ENCODE results near the gene UBXN6.

Gene UBXN6

DNA sequence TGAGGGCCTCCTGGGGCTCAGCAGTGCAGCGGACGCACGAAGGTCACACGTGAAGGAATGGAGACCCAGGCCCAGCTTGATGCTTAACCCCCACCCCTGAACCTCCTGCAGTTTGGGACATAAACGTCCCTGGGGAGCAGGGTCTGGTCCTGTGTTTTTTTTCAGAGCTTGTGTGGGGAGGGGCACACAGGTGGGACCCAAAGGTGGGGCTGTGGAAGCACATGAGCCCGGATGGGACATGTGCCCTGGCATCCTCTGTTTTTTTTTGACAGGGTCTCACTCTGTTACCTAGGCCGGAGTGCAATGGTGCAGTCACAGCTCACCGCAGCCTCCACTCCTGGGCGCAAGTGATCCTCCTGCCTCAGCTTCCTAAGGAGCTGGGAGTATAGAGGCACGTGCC is 20.5 kb downstream of the UBXN6 start:
- DNase-seq = no peak

DNA sequence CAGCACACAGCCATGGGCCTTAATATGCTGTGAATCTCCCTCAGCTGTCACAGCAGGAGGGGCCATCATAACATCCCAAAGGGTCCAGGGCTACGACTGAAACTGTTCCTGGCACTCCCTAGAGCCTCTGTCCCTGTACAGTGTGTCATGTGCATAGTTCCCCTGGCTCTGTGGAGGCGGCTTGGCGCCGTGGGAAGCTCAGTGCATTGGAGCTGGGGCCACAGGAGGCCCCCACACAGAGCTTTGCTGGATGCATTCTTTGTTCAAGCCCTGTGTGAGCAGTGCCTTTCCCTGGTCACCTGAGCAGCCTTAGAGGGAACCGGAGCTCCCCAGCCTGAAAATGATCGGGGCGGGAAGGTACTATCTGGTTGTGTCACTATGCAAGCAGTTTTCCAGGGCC is 21.4 kb downstream of the UBXN6 start:
- DNase-seq = no peak

DNA sequence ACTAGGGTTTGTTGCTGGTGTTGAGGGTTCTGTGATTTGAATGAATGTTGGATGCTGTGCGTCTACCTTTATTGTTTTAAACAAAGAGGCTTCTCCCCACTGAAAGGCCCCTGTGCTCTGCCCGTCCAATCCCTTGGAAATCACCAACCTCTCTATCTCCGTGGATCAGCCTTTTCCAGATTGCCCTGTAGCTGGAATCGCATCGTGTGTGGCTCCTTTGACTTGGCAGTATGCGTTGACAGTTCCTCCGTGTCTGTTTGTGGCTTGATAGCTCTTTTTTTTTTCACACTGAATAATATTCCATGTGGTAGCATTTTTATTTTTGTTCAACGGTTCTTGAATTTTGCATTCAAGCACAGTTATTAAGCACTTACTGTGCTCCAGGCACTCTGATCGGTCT is 23.2 kb downstream of the UBXN6 start:
- no peak for DNase-seq

DNA sequence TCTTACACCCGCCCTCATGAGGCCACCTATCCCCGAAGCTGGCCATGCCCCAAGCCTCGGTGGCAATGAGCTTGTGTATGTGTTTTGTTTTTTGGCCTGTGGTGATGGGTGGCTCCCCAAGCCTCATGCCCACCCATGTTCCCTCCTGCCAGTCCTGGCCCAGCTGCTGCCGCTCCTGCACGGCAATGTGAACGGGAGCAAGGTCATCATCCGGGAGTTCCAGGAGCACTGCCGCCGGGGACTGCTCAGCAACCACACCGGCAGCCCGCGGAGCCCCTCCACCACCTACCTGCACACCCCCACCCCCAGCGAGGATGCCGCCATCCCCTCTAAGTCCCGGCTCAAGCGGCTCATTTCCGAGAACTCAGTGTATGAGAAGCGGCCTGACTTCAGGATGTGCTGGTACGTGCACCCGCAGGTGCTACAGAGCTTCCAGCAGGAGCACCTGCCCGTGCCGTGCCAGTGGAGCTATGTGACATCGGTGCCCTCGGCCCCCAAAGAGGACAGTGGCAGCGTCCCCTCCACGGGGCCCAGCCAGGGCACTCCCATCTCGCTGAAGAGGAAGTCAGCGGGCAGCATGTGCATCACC is 24.6 kb downstream of the UBXN6 start:
- DNase-seq = no peak

DNA sequence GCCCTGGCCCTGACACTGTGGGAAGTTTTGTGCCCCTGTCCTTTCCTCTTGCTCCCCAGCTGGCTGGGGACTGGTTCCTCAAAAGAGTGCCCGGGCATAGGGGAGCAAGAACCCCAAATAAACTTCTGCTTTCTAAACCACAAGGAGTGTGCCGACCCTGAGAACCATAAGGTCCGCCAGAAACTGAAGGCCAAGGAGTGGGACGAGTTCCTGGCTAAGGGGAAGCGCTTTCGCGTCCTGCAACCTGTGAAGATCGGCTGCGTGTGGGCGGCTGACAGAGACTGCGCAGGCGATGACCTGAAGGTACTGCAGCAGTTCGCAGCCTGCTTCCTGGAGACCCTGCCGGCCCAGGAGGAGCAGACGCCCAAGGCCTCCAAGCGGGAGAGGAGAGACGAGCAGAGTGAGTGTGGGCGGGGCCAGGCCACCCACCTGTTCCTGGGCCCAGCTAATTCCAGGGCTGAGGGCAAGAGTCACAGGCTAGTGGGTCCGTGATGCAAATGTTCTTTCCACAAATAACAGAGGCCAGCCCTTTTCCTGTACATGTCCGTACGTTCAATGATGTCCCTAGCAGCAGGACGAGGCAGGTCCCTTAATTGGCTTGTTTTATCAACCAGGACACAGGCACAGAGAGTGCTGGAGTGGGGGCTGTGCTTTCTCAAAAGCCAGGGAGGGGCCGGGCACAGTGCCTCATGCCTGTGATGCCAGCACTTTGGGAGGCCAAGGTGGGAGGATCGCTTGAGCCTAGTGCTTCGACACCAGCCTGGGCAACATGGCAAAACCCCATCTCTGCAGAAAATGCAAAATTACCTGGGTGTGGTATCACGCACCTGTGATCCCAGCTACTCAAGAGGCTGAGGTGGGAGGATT is 25.6 kb downstream of the UBXN6 start:
- DNase-seq = no peak

DNA sequence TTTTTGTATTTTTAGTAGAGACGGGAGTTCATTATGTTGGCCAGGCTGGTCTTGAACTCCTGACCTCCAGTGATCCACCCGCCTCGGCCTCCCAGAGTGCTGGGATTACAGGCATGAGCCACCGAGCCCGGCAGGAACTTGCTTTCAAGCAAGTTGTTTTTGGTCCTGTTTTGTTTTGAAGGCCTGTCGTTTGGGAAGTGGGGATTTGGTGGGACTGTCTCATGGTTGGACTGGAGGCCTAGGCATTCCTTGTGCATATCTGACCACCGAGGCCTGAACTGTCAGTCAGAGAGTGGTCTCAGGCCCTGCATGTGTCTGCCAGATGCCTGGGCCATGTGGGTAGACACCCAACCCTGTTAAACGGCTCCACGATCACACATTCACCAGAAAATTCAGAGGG is 26.3 kb downstream of the UBXN6 start:
- DNase-seq = no peak

DNA sequence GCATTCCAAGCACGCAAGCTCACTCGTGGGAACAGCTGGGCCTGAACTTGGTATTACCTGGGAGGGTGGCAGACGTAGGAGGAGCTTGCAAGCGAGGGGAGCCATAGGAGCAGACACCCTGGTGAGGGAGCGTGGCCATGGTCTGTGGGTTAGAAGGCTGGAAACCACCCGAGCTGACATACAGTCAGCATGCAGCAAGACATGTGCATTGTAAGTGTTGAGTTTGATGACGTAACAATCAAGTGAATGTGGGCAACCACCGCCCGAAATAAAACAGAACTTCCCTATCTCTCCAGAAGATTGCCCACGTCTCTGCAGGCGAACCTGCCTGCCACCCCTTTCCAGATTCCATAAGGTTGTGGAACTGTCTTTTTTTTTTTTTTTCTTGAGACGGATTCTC is 26.8 kb downstream of the UBXN6 start:
- no peak for DNase-seq

DNA sequence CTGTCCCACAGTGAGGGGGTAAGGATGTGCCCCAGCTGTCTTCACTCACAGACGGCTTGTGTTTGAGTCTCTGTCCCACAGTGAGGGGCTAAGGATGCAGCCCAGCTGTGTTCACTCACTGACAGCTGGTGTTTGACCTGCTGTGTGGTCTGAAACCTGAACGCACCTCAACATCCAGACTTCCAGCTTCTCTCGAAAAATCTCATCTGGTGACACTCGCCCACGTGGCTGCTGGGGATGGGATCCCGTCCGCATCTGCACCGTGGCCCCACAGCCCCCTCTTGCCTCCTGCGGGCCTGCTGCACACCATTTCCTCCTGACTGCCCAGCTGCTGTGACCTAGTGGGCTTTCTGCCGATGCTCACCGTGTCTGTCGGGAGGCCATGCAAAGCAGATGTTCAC is 27.8 kb downstream of the UBXN6 start:
- no peak for DNase-seq

DNA sequence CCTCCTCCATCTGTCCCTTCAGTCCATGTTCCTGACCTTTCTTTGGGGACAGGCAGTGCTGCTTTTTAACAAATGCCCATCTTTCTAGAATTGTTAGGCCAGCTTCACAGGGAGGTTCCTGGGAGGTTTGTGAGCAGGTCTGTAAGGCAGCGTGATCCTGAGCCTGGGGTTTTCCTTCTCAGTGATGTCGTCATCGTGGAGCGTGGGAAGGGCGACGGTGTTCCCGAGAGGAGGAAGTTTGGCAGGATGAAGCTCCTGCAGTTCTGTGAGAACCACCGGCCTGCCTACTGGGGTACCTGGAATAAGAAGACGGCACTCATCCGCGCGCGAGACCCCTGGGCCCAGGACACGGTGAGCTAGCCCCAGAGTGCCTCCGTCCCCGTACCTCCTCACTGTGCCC is 28.3 kb downstream of the UBXN6 start:
- DNase-seq = no peak

DNA sequence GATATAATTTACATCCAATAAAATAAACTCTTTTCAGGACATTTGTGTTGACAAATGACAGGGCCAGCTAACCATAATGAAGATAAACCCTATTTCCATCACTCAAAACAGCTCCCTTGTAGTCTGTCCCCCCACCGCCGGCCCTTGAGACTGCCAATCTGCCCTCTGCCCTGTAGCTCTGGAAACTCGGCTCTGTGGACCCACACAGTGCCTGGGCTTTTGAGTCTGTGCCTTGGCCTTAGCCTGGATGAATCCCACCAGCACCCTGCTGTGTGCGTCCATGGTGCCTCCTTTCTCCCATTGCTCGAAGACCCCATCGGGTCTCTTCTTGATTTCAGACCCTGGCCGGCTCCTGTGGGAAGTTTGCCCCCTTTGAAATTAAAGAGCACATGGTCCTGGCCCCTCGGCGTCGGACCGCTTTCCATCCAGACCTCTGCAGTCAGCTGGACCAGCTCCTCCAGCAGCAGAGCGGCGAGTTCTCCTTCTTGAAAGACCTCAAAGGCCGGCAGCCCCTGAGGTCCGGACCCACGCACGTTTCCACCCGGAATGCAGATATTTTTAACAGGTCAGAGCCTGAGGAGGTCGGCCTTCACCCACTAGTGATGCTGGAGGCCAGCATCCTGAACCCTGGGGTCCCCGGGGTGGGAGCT is 29.1 kb downstream of the UBXN6 start:
- DNase-seq = no peak

DNA sequence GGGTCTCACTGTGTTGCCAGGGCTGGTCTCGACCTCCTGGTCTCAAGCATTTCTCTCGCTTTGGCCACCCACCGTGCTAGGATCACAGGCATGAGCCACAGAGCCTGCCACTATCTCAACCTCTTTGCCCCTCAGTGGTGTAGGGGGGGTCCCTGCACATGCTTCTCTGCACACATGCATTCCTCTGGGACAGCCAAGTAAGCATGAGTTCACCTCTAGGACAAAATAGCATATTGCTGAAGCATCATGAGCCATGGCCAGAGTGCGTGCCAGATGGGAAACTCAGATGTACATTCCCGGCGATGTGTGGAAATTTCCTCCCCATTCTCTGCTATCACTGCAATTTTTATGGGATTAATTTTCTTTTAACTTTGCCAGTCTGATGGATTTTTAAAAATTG is 32.1 kb downstream of the UBXN6 start:
- DNase-seq = peak; percentile 91

DNA sequence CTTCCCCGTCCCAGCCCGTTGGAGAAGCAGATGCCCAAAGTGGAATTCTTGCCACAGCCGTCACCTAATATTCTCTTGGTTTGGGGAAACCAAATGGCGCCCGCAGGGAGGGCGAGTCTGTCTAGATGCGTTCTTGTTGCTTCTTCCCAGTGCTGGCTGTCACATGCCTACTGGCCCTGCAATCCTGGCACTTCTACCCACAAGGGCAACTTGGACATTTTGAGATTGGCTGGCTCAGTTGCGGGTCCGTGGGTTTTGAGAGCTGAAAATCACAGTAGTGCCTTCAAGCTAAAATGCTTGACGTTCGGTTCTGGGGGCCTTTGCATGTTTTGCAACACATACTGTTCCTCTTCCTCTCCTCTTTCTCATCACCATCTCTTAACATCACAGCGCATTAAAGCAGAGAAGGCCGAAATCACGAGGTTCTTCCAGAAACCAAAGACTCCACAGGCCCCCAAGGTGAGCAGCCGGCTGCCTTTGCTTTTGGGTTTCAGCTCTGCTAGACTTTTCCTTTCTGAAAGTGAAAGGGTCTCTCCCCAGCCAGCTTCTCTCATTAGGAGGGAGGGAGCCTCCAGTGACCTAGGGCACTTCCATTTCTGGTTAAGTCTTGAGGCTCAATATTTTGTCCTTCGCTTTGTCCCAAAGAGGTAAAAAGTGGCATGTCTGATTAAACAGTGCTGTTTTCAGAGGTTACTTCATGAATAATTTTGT is 34.0 kb downstream of the UBXN6 start:
- no peak for DNase-seq

DNA sequence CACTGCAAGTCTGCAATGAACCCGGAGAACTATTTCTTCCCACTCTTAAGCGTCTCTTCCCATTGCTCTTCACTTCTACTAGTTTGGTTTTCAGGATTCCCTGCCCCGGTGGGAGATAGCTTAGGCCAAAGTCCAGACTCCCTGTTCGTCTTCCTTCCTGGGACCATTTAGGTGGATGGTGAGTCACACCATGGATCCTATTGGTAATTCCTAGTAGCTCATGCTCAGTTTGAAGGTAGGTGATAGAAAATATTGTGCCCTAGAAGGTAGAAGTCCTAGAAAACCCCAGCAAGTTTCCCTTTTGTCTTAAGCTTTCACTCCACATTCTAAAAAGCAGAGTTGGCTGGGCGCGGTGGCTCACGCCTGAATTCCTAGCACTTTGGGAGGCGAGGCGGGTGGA is 41.3 kb downstream of the UBXN6 start:
- DNase-seq = no peak

DNA sequence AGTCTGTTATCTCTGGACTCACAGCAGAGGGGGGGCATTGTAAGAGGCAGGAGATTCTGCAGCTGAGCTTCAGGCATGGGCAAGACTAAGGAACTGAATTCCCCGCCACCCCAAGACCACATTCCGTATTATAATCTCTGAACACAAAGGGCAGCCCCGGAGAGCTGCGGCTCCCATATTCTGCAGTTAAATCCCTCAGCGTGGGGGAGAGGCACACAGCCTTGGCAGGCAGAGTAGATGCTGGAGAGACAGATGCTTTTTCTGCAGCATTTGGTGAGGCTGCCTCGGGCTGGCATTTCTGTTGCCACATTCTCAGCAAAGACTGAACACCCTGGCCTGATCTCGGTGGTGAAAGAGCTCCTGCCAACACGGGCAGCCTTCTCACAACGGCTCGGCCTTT is 42.2 kb downstream of the UBXN6 start:
- DNase-seq = no peak

DNA sequence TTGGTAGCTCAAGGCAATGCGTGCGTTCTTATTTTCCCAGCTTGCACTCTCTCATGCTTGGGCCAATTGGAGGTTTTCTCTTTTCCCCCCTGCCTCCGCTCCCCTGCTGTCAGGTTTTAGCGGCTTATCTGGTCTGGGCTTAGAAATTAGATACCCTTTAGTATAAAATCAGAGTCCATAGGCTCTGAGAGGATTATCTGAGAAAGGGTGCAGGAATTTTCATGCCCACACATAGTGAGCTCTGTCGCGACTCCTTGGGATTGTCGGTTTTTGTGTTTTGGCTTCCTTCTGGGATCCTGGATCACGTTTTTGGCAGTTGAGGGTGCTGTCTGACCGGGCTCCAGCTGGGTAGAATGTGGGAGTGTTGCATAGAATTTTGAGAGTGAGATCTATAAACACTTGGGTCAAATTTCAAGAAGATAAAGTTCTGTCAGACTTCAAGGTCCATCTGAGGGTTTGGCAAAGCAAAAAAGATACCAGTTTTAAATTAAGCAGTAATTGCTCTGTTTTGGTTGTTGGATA is 42.7 kb downstream of the UBXN6 start:
- no peak for DNase-seq

DNA sequence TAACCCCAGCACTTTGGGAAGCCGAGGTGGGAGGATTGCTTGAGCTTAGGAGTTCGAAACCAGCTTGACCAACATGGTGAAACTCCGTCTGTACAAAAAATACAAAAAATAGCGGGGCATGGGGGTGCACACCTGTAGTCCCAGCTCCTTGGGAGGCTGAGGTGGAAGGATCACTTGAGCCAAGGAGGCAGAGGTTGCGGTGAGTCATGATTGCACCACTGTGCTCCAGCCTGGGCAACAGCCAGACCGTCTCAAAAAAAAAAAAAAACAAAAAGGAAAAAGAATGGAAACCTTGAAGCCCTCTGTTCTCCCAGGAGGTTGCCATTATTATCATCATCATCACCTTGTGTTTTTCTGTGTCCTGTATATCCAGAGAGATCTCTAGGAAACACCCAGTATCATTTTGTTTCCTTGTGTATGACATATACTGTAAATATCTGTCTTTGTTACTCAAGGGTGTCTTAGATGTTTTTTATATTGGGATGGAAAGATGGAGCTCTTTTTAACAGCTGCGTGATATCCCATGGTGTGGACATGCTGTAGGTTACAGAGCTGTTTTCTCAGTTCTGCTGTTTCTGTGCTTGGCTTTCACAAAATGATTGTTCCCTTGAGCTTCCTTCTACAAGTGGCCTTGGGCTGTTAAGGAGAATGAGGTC is 43.3 kb downstream of the UBXN6 start:
- DNase-seq = no peak

DNA sequence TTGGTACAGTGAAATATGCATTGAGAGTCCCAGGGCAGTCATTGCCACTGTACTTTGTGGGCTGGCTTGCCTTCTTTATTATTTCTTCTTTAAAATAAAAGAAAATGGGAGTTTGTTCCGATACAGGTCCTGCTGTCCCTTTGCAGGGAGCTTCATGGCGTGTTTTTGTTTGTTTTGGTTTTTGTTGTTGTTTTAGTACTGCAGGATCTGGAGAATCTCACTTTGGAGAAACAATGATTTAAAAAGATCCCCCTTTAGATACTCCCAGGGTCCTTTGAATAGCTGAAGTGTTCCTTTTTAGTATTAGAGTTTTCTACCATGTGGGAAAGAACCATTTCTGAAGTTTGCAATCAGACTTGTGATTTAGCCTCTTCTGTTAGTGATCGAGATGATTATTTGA is 44.0 kb downstream of the UBXN6 start:
- DNase-seq = no peak

DNA sequence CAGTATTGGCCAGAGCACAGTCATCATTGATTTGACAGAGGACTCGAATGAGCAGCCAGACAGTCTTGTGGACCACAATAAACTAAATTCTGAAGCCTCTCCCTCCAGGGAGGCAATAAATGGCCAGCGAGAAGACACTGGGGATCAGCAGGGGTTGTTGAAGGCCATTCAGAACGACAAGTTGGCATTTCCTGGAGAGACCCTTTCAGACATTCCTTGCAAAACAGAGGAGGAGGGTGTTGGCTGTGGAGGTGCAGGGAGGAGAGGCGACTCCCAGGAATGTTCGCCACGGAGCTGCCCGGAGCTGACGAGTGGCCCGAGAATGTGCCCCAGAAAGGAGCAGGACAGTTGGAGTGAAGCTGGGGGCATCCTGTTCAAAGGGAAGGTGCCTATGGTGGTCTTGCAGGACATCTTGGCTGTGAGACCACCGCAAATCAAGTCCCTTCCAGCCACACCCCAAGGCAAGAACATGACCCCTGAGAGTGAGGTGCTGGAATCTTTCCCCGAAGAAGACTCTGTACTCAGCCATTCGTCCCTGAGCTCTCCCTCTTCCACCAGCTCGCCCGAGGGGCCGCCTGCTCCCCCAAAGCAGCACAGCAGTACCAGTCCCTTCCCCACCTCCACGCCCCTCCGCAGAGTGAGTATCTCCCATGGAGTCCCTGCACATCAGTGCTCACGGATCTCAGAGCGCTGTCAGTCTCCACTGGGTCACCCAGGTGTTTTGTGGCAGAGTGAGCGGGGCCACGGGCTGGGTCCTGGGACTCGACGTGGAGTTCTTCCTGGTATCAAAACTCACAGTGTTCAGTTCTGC is 48.3 kb downstream of the UBXN6 start:
- DNase-seq = no peak

DNA sequence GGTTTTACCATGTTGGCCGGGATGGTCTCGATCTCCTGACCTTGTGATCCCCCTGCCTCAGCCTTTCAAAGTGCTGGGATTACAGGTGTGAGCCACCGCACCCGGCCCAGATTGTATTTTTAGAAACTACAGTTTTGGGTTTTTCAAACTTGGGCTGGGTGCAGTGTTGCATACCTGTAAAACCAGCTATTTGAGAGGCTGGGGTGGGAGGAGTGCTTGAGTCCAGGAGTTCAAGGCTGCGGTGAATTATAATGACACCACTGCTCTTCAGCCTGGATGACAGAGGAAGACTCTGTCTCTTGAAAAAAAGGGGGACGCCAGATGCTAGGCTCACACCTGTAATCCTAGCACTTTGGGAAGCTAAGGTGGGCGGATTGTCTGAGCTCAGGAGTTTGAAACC is 51.0 kb downstream of the UBXN6 start:
- DNase-seq = no peak

DNA sequence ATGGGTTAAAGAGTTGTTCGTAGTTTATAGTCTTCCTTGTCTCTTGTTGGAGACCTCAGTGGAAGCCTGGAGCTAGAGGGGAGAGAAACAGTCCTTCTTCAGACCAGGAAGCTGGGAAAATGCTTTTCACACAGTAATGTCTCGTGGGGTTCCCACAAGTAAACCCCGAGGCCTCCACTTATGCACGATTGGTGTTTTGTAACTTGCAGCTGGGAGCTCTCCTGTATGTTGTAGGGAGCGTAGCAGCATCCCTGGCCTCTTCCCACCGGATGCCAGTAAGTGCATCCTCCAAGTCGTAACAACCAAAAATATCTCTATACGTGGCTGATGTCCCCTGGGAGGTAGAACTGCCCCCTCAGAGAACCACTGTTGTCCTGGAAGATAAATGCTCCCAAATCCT is 51.6 kb downstream of the UBXN6 start:
- DNase-seq = no peak

DNA sequence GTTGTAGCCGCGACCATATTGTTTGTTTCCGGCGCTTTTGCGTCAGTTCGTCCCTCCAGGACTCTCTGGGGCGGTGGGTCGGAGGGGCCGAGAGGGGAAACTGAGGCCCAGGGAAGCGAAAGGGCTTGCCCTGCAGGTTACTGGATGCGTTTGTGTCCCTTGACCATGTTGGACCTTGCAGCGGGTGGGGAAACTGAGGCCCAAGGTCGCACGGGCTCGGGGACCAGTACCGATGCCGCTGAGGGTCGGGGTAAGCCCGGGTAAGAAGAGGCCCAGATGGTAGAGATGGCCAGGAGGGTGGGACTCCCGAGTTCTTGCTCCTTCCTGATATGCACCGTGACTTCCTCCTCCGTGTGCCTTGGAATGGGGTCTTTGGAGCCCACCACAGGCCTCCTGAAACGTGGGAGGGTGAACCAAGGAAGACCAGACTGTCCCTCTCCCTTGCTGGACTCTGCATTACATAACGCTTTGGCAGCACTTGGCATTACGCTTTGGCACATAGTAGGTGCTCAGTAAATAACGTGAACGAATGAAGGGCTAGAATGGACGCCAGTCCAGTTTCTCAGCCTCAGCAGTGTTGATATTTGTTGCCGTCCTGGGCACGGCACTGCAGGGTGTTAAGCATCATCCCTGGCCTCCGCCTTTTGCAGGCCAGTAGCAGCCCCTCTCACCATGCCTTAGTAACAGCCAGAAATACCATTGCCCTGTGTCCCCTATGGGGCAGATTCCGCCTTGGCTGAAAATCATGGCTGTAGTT is 54.4 kb downstream of the UBXN6 start:
- no peak for DNase-seq

Data from NCI-H2171 treated with DMSO at 0.1 percent for 48 hours (cell line).